ENCODE data around the gene SLC13A3. TPM values are rescaled to one million over a fixed set of nuclear protein-coding genes. Genes with fewer than 3 reads are reported as not detected.

SLC13A3 gene
- total RNA-seq, 4 donors from 2014 or later = 0.20 to 2.8 (median 1.1) TPM

- no peak for ATAC-seq
- in situ Hi-C loops (cut with MboI; ENCODE audit: low sequenced_read_pairs in 4 of 4) (no loop called here), intact Hi-C loops (cut with DNase I; ENCODE audit: low total_unique reads) (no loop called here)
- TF ChIP-seq CTCF (IDR thresholded peaks at IDR 0.05 in 4 of 5, conservative IDR thresholded peaks at IDR 0.05 in 1 of 5) = no peak
- TF ChIP-seq POLR2A (IDR thresholded peaks at IDR 0.05) = no peak
- Histone ChIP-seq H3K36me3 (no peaks in the 10 kb centered on the region), H3K9me3 (no peaks in the 10 kb centered on the region), H3K27me3 (no peaks in the 10 kb centered on the region), H3K4me3 (no peak overlapping the region), H3K27ac (no peak overlapping the region), H3K4me1 (no peaks in the 10 kb centered on the region)
- DNase-seq = no peak
Observed at GRCh38 chr20:46607191-46607848, 43.9 kb downstream of the SLC13A3 start.

- Histone ChIP-seq H3K27ac (no peak overlapping the region), H3K36me3 (no peaks in the 10 kb centered on the region), H3K4me1 (no peaks in the 10 kb centered on the region), H3K4me3 (no peak overlapping the region), H3K9me3 (no peaks in the 10 kb centered on the region), H3K27me3 (no peaks in the 10 kb centered on the region)
- in situ Hi-C loops (cut with MboI; ENCODE audit: low sequenced_read_pairs in 4 of 4) = no loop called here
- DNase-seq (no peak), ATAC-seq (no peak)
- intact Hi-C loops (cut with DNase I; ENCODE audit: low total_unique reads) = no loop called here
- TF ChIP-seq CTCF (IDR thresholded peaks at IDR 0.05 in 4 of 5, conservative IDR thresholded peaks at IDR 0.05 in 1 of 5) (no peak), POLR2A (IDR thresholded peaks at IDR 0.05) (no peak)
Observed at GRCh38 chr20:46606817-46607190, 44.5 kb downstream of the SLC13A3 start.

GRCh38 chr20:46605978-46606816 is 45.1 kb downstream of the SLC13A3 start:
- Histone ChIP-seq H3K9me3 (no peaks in the 10 kb centered on the region), H3K36me3 (no peaks in the 10 kb centered on the region), H3K4me1 (no peaks in the 10 kb centered on the region), H3K27me3 (no peaks in the 10 kb centered on the region), H3K27ac (no peak overlapping the region), H3K4me3 (no peak overlapping the region)
- in situ Hi-C loops (cut with MboI; ENCODE audit: low sequenced_read_pairs in 4 of 4) (no loop called here), intact Hi-C loops (cut with DNase I; ENCODE audit: low total_unique reads) (no loop called here)
- ATAC-seq (no peak), DNase-seq (no peak)
- no peak for TF ChIP-seq CTCF (IDR thresholded peaks at IDR 0.05 in 4 of 5, conservative IDR thresholded peaks at IDR 0.05 in 1 of 5)
- no peak for TF ChIP-seq POLR2A (IDR thresholded peaks at IDR 0.05)

GRCh38 chr20:46605181-46605580 is 46.1 kb downstream of the SLC13A3 start:
- Histone ChIP-seq H3K27me3 (no peaks in the 10 kb centered on the region), H3K4me3 (no peak overlapping the region), H3K27ac (no peak overlapping the region), H3K9me3 (no peaks in the 10 kb centered on the region), H3K4me1 (no peaks in the 10 kb centered on the region), H3K36me3 (no peaks in the 10 kb centered on the region)
- no peak for ATAC-seq
- TF ChIP-seq POLR2A (IDR thresholded peaks at IDR 0.05) = no peak
- no peak for TF ChIP-seq CTCF (IDR thresholded peaks at IDR 0.05 in 4 of 5, conservative IDR thresholded peaks at IDR 0.05 in 1 of 5)
- no peak for DNase-seq
- in situ Hi-C loops (cut with MboI; ENCODE audit: low sequenced_read_pairs in 4 of 4) = no loop called here
- intact Hi-C loops (cut with DNase I; ENCODE audit: low total_unique reads) = no loop called here

All from gastrocnemius medialis (tissue), 4 donors.